ELF-1 (cell line): ENCODE results near the gene TMEM52B.
A peak's percentile ranks its signal among the peaks of the same experiment; 100 is the strongest.
"Not testable (repeated sequence)": the region's sequence is repeated elsewhere in the genome, so short reads cannot be mapped to it uniquely, and the experiment has no call there.

Source experiments
- DNase-seq: peaks from one replicate; pipeline ENCODE4 v3.0.0-alpha.2; 2016; ENCODE audit warnings: low read depth, low spot score

TMEM52B gene

DNA sequence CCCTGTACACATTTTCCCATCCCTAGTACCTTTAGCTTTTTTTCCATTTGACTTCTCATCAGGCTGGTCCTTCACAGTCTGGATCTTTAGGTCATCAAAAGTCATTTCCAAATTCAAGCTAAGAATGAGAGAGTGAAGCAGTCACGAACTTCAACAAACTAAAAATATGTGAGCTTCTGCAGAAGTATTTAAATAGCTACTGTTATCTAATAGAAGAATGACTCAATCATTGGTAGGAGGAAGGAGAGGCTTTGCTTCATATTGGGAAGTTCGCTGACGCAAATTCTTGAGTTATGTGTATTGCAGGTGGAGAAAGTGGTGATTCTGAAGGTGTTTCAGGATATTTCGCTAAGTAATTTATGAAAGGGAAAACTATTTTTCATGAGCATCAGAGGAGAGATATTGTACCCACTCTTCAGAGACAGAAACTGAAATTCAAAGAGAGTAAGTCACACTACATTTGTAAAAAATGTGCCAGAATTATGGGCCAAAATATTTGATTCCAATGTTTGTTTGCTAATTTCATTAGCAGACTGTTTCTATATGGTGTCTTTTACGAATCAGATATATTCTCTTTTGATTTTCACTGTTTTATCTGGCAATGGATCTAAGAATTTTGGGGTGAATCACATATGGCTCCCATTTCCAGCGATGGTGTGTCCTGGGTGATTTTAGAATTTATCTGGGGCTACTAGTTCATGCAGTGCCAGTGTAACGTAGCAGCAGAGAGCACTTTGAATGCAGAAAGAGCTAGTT is 6.7 kb upstream of the TMEM52B start, which contains the start of gene OLR1:
Gene OLR1, minus strand, starts transcription at position 160 of the 756 bp plus-strand sequence. Its CDS starts 55 bp downstream, at position 105.
- no peak for DNase-seq

DNA sequence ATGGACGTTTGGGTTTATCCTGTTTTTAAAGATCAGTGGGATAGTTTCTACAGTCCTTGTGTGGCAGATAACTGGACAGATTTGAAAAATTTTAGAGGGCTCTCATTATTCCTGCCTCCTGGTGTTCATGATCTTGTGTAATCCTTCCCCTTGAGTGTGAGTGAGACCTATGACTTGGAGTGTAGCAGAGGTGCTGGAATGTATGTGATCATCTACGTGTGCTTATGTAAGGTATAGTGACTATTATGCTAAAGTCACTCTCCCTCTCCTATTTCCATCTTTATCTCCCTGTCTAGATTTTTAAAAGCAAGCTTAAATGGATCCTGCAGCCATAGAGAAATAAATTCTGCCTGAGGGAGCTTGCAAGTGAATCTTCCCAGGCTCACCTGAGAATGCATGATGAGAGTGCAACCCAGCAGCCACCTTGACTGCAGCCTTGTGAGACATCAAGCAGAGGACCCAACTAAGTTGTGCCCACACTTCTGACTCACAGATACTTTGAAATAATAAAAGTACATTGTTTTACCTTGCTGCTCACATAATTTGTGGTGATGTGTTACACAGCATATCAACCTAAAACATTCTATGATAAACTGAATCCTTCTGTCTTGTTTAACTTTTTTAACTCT is 3.7 kb upstream of the TMEM52B start:
- no peak for DNase-seq

DNA sequence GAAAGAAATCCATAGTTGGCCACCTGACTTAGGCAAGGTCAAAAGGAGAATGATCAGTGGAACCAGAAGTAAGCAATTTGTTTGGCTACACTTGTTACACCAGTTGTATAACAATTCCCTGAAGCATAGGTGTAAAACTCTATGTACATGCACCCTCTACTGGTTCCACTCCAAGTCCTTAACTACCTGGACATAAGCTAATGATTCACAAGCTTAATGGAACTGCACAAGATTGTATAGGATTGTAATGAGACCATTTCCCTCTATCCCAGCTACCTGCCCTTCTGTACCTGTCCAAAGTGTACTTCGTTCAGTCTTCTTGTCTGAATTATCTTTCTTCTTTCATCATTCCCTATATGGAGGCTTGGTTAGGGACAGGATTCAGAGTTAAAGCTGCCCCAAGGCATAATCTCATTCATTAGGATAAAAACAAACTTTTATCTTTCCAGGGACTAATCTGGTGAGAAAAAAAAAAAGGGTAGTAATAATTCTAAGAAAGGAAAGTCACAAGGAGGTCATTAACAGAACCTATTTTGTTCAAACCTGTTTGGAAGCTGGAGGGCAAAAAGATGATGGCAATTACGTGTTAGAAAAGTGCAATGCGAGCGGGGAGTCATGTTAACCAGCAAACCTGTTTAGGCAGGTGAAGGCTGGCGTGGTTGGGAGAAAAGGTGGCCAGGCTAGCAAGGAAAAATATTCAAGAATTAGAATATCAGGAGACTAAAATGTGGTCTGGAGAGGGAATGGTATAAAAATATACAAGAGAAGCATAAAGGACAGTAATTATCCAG is 2.8 kb upstream of the TMEM52B start:
- DNase-seq: no peak

DNA sequence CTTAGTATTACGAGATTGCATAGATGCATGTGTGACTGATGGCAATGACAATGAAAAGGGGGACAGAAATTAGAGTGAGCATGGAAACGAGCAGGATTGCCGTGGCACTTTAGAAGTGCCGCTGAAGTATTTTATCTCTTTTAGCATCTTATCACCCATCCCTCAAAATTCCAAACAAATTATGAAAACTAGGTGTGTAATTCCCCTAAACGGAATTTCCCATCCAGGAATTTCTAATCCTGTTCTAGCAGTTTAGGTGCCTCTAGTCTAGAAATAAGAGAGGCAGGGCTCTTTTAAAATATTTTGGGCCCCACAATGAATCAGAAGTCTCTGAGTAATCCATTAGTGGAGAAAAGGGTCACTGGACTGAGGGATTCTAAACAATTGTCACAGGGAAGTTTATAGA is 947 bp downstream of the TMEM52B start:
- DNase-seq: no peak

DNA sequence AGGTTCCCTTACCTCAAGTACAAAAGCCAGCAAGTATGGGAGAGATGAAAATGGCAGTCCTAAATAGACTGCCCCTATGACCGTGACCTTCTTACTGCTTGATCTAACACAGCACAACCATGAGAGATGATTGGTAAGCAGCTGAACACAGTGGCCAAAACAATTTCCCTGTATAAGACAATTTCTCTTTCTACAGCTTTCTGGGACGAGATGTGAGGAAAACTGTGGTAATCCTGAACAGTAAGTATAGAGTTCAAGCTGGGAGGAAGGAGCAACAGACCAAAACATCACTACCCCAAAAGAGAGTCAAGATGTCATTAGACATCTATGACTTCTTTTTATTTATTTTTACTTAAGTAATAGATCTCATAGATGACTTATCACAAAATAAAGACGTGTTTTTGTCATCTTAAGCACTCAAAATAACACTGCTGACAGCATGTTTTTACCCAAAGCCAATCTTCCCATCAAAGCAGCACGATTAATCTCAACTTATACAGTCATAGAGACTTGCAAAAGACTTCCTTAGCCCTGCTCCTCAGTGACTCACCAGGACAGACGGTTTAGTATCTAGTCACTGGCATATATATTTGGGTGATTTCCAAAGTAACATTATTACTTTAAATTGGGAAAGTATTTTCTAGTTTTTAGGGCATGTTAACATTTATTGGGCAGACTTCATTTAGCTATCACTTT is 3.7 kb downstream of the TMEM52B start:
- DNase-seq: no peak

DNA sequence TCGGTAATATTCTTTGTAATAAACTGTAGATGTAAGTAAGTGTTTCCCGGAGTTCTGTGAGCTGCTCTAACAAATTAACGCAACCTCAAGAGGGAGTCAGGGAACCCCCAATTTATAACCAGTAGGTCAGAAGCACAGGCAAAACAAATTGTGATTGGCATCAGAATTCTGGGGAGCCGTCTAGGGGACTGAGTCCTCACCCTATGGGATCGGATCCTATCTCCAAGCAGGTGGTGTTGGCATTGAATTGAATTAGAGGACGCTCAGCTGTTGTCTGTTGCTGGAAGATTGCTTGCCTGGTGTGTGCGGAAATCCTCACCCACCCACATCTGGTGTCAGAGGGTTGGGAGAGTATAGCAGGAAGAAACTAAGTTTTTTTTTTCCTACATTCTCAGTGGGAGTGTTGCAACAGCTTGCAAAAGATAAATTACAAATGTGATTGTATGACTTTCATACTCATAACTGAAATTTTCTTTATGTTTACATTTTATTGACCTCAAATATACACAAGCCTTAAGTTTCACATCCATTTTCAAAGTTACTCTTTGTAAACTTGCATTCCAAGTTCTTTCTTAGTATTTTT is 5.5 kb downstream of the TMEM52B start:
- DNase-seq: no peak

DNA sequence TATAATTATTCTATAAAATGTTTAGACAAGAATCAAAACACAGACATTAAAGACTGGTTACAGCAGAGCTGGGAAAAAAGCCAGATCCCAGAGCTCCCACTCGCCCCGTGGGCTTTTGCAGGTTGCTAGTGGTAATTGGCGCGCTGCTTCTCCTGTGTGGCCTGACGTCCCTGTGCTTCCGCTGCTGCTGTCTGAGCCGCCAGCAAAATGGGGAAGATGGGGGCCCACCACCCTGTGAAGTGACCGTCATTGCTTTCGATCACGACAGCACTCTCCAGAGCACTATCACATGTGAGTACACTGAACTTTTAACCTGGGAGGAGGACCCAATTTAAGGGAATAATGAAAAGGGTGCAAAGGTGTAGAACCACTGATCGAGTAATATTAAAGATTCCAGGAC is 7.5 kb downstream of the TMEM52B start:
- no peak for DNase-seq

DNA sequence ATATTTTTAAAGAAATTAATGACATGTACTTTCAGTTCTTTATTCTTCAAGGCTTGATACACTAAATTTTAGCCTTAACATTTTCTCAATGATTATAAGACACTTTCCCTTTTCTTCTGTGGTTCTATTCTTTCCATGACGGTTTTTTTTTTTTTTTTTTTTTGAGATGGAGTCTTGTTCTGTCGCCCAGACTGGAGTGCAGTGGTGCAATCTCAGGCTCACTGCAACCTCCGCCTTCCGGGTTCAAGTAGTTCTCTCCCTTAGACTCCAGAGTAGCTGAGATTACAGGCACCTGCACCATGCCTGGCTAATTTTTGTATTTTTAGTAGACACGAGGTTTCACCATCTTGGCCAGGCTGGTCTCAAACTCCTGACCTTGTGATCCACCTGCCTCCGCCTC is 8.1 kb downstream of the TMEM52B start:
- not testable (repeated sequence) for DNase-seq

DNA sequence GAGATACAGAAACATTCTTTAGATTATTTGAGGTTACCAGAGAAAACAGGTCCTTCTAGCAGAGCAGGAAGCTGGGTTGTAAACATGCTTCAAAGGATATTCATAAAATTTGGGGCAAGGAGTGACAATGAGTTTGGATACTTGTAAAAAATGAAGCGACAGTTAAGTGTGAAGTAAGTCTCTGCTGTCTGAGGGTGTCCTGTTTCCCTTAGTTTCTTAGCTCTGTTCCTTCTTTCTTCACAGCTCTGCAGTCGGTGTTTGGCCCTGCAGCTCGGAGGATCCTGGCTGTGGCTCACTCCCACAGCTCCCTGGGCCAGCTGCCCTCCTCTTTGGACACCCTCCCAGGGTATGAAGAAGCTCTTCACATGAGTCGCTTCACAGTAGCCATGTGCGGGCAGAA is 10.8 kb downstream of the TMEM52B start:
- no peak for DNase-seq

DNA sequence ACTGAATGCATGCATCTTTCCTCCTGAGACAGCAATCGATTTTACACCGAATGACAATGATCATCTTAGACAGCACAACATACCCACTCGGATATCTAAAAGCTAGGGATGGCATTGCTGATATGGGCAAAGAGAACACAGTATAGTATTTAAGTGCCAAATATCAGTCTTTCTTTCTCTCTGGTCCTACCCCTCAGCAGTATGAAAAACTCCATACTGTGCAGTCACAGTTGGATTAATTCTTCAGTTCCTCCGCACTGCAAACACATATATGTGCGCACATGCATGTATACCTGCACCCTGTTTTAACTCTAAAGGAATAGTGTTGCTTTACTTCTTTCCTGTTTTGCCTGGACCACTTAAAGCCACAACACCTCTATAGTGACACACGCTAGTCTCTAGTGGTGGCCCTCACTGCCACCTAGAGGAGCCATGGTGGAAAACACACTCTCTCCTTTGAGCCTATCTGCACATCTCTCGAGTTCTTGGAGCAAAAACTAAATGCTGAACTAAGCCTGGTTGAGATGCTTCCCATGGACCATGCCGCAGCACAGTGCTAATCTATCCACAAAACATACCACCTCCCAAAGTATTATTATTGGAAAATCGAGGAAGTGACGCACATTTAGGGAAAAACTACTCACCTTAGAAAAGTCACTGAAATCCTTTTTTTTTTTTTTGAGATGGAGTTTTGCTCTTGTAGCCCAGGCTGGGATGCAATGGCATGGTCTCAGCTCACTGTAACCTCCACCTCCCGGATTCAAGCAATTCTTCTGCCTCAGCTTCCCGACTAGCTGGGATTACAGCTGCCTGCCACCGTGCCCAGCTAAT is 11.9 kb downstream of the TMEM52B start:
- DNase-seq: peak; percentile 68

DNA sequence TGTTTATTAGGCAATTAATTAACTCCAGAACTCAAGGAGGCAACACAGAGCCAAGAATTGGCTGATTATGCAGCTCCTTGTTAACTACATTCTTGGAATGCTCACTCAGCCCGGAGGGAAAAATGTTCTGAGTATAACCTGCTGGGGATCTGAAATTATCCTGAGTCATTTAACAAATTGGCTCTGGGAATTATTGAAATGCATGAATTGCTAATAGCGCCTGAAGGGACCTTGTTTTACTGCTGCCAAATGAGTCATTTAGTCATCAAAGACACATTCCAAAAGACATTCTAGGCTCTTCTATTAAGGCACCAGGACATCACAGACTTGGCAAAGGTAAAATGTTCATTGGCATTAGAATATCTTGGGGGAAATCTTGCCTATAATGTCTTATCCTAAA is 13.0 kb downstream of the TMEM52B start:
- DNase-seq: no peak

DNA sequence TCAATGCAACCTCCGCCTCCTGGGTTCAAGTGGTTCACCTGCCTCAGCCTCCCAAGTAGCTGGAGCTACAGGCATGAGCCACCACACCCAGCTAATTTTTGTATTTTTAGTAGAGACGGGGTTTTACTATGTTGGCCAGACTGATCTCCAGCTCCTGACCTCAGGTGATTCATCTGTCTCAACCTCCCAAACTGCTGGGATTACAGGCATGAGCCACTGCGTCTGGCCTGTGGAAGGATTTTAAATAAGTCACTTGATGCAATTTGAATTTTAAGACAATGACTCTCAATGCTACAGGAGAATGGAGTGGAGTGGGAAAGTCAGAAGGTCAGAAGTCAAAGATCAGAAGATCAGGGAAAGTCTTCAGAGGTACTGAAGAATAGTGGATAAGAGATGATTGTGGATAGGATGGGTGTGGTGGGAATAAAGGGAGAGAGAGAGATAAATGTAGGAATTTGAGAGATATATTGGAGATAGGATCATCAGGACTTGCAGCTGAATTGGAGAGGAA is 15.4 kb downstream of the TMEM52B start:
- DNase-seq: no peak

DNA sequence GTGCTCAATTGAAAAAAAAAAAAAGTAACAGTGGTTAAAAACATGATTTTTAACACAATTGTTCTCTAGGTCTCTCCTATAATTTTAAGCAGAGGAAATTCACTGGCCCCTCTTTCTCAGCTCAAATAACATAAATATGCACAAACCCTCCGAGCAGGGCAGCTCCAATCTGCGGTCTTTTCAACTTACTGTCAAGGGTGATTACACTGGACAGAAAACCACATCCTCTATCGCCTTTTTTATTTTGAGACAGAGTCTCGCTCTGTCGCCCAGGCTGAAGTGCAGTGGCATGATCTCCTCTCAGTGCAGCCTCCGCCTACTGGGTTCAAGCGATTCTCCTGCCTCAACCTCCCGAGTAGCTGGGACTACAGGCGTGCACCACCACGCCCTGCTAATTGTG is 17.4 kb downstream of the TMEM52B start:
- DNase-seq: no peak

DNA sequence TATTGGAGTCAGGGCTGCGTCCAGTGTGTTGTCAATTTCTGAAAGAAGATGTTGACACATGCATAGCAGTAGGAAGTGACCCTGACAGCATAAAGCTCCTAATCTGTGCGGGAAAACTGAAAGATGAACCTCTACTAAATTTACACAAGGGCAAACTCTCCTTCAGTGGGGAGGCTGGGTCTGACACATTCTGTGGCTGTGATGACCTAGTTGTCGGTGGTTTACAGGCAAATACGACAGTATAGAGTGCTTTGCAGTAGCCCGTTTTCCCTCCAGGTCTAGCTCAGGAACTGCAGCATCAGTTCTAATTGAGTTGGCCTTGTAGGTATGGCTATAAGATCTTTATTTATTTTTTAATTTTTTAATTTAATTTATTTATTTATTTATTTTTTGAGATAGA is 19.0 kb downstream of the TMEM52B start:
- no peak for DNase-seq

DNA sequence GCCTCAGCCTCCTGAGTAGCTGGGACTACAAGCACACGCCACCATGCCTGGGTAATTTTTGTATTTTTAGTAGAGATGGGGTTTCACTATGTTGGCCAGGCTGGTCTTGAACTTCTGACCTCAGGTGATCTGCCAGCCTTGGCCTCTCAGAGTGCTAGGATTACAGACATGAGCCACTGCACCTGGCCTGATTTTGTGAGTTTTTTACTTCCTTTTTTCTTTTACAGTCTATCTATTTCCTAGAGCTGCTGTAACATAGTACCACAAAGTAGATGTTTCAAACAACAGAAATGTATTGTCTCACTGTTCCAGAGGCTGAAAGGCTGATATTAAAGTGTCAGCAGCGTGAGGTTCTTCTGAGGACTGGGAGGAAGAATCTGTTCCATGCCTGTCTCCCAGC is 25.7 kb downstream of the TMEM52B start:
- not testable (repeated sequence) for DNase-seq

DNA sequence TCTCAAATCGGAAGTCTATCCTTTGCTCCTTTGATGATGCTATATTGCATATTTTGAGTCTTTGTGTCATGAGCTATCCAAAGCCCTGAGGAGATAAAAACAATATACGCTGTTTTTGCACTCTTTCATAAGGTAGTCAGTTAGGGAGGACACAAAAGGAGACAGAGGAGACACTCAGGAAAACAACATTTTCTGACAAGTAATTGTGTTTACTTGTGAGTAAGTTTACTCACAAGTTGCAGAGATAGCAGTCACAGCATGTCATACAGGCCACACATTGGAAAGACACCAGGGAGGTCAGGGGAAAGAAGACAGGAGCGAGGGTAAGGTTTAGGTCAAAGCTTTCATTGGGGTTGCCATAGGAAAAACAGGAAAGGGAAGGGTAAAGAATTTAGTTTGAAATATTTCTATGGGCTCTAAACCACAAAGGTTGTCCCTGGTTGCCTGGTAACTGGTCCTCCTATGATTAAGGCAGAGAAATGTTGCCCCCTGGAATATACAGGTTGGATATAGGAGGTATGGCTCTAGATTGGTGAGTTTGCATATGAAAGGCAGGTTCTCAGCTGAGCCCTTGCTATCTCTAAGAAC is 26.5 kb downstream of the TMEM52B start:
- no peak for DNase-seq

DNA sequence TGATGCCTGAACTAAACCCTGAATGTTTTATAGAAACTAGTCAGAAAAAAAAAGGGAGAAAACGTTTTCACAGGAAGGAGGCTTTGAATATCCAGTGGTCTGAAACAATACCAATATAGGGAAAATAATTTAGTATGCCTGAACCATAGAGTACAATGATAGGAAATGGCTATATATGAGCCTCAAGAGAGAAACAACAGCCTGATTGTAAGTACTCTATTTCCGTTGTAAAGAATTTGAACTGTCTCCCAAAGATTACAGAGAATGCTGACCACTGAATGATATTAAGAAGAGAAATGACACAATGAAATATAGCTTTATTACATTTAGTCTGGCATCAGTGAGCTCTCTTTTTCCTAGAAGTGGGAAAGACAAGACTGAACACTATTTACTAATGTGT is 28.3 kb downstream of the TMEM52B start:
- no peak for DNase-seq

DNA sequence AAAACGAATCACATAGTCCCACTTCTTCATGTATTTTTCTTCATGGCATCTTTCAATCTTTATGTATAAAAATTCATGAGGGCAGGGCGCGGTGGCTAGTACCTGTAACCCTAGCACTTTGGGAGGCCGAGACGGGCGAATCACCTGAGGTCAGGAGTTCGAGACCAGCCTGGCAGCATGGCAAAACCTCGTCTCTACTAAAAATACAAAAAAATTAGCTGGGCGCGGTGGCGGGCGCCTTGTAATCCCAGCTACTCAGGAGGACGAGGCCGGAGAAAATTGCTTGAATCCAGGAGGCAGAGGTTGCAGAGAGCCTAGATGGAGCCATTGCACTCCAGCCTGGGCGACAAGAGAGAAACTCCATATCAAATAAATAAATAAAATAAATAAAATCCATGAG is 31.4 kb downstream of the TMEM52B start:
- DNase-seq: no peak

DNA sequence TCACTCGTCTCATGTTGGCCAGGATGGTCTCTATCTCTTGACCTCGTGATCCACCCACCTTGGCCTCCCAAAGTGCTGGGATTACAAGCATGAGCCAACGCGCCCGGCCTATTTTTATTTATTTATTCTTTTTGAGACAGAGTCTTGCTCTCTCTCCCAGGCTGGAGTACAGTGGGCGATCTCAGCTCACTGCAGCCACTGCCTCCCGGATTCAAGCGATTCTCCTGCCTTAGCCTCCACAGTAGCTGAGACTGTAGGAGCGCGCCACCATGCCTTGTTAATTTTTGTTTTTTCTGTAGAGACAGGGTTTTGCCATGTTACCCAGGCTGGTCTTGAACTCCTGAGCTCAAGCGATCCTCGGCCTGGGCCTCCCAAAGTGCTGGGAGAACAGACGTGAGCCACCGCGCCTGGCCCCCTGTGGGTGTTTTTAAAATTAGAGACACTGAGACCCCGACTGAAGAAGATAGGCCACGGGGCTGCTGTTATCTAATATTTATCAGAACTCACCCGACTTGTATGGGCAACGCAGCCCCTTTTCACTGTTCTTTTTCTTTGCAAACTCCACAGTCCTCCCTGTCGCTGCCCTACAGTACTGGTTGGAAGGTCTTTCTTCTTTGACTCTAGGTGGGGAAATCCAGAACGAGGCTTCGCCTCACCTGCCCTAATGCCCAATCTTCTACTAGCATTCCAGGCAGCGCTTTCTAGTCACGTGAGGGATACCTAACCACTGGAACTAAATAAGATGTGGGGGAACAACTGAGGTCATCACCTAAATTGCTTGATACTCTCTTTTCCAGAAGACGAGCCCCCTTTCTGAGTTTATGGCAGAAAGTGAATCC is 32.5 kb downstream of the TMEM52B start:
- DNase-seq: peak; percentile 28
